ENCODE data around the gene DMBX1. TPM values are rescaled to one million over a fixed set of nuclear protein-coding genes. Genes with fewer than 3 reads are reported as not detected.

Gene DMBX1
- total RNA-seq, 4 donors from 2014 or later = not detected

DNA sequence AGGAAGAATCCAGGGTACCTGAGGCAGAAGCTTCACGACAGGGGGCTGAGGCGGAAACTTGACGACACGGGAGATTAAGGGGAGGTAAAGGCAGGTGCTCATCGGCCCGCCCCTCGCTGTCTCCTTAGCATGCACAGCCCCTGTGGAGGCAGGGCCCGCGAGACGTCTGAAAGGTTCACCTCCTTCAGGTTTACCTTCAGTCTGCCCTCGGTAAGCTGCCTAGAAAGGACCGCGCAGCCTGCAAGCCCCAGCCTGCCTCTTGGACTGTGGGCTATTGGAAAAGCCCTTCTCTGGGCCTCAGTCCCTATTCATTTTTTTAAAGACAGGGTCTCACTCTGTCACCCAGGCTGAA is 33.3 kb downstream of the DMBX1 start:
- no peaks in the 10 kb centered on the region for H3K36me3 ChIP-seq
- H3K4me1 ChIP-seq = peaks cover 0 to 24% (median 6%) of the 10 kb centered on the region in 4 donors
- no peak for TF ChIP-seq POLR2AphosphoS5 (IDR thresholded peaks at IDR 0.05)
- no peak for TF ChIP-seq EP300 (IDR thresholded peaks at IDR 0.05; ENCODE audit: low read depth)
- no peak for TF ChIP-seq POLR2A (IDR thresholded peaks at IDR 0.05)
- TF ChIP-seq, protein P1, sequence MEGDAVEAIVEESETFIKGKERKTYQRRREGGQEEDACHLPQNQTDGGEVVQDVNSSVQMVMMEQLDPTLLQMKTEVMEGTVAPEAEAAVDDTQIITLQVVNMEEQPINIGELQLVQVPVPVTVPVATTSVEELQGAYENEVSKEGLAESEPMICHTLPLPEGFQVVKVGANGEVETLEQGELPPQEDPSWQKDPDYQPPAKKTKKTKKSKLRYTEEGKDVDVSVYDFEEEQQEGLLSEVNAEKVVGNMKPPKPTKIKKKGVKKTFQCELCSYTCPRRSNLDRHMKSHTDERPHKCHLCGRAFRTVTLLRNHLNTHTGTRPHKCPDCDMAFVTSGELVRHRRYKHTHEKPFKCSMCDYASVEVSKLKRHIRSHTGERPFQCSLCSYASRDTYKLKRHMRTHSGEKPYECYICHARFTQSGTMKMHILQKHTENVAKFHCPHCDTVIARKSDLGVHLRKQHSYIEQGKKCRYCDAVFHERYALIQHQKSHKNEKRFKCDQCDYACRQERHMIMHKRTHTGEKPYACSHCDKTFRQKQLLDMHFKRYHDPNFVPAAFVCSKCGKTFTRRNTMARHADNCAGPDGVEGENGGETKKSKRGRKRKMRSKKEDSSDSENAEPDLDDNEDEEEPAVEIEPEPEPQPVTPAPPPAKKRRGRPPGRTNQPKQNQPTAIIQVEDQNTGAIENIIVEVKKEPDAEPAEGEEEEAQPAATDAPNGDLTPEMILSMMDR (IDR thresholded peaks at IDR 0.05) = no peak
- H3K9me3 ChIP-seq = no peaks in the 10 kb centered on the region
- intact Hi-C loops (cut with DNase I; ENCODE audit: low total_unique reads) = no loop called here
- WGBS, 2 donors (ENCODE audit: low coverage in 1 of 2) = 89 to 100% methylated on average over 2 to 13 of the region's 13 CpGs
- no peak overlapping the region for H3K27ac ChIP-seq
- no peak for DNase-seq
- peaks cover 15% of the 10 kb centered on the region for H3K27me3 ChIP-seq
- in situ Hi-C loops (cut with MboI; ENCODE audit: low pct_ligation_motif_present in 1 of 4, low pct_unique_long_range_greater_than_20kb in 1 of 4, low sequenced_read_pairs in 3 of 4) = loop anchor here in 2 of 4 donors (10.0 kb wide), 2 partner anchors 48 to 78 kb away; no protein-coding TSS in a partner anchor
- no peak overlapping the region for H3K4me3 ChIP-seq

DNA sequence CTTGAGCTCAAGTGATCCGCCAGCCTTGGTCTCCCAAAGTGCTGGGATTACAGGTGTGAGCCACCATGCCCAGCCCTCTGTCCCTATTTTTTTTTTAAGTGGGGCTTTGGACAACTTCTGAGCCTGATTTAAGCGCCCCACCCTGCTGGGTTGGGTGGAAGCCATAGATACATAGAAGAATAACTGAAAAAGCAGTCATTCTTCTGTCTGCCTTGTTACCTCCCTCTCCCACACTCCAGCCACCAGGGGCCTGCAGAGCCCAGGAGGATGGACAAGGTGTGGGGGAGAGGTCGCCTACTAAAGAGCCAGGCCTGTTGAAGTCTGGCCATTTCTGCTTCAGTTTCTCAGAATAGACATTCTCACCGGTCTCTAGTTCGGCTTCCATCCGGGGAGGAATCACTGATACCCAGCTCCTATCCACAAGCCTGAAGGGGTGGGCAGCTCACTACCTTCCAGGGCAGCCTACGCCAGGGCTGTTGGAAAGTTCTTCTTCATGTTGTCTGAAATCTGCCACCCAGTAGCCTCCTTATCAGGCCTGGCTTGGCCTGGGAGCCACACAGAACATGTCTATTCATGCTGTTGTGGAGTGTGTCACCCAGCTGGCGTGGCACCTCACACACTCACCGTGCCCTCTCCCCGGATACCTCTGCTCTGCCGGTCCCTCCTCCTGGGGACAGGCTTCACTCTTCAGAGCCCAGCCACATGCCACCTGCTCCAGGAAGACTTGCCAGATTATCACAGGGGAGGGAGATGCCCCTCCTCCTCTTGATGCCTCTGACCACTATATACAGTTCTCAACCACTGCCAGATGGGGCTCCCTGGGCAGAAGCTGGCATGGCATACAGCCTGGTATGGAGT is 34.1 kb downstream of the DMBX1 start:
- no peak for DNase-seq
- no peak overlapping the region for H3K27ac ChIP-seq
- TF ChIP-seq POLR2A (IDR thresholded peaks at IDR 0.05) (no peak), EP300 (IDR thresholded peaks at IDR 0.05; ENCODE audit: low read depth) (no peak), POLR2AphosphoS5 (IDR thresholded peaks at IDR 0.05) (no peak)
- TF ChIP-seq, protein P1 (IDR thresholded peaks at IDR 0.05) = no peak
- no peak overlapping the region for H3K4me3 ChIP-seq
- H3K36me3 ChIP-seq = no peaks in the 10 kb centered on the region
- in situ Hi-C loops (cut with MboI; ENCODE audit: low pct_ligation_motif_present in 1 of 4, low pct_unique_long_range_greater_than_20kb in 1 of 4, low sequenced_read_pairs in 3 of 4) = loop anchor here in 2 of 4 donors (10.0 kb wide), 2 partner anchors 49 to 79 kb away; no protein-coding TSS in a partner anchor
- H3K9me3 ChIP-seq = no peaks in the 10 kb centered on the region
- H3K4me1 ChIP-seq = peaks cover 0 to 19% (median 4%) of the 10 kb centered on the region in 4 donors
- WGBS, 2 donors (ENCODE audit: low coverage in 1 of 2) = 84% methylated on average over 11 of the region's 11 CpGs; no CpG with 5 or more reads in 1 of the 2 donors
- intact Hi-C loops (cut with DNase I; ENCODE audit: low total_unique reads) = no loop called here
- peaks cover 15% of the 10 kb centered on the region for H3K27me3 ChIP-seq

DNA sequence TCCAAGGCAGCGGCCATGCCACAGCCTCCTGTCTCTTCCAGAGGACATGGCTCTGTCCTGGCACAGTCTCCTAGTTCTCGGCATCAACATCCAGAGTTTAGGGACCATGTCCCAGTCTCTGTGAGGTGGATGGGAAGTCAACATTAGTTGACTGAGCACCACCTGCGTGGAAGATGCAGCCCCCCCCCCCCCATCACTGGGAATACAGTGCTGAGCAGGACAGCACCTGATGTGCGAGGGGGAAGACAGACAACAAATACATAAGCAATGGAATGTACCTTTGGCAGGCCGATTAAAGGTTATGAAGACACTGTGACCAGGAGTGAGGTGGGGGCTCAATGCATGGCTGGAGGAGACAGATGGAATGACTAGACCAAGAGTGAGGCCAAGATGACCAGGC is 35.2 kb downstream of the DMBX1 start:
- Histone ChIP-seq H3K9me3 (no peaks in the 10 kb centered on the region), H3K36me3 (no peaks in the 10 kb centered on the region), H3K4me1 (peaks cover 0 to 19% (median 4%) of the 10 kb centered on the region in 4 donors), H3K4me3 (no peak overlapping the region), H3K27me3 (peaks cover 26% of the 10 kb centered on the region), H3K27ac (no peak overlapping the region)
- in situ Hi-C loops (cut with MboI; ENCODE audit: low pct_ligation_motif_present in 1 of 4, low pct_unique_long_range_greater_than_20kb in 1 of 4, low sequenced_read_pairs in 3 of 4) (loop anchor here in 3 of 4 donors (5.0 to 10.0 kb wide), 3 partner anchors 48 to 80 kb away; no protein-coding TSS in a partner anchor), intact Hi-C loops (cut with DNase I; ENCODE audit: low total_unique reads) (loop anchor here (5.0 kb wide), 1 partner anchor 118 kb away; no protein-coding TSS in a partner anchor)
- DNase-seq = no peak
- 80% methylated on average over 5 of the region's 5 CpGs; no CpG with 5 or more reads in 1 of the 2 donors for WGBS, 2 donors (ENCODE audit: low coverage in 1 of 2)
- no peak for TF ChIP-seq POLR2AphosphoS5 (IDR thresholded peaks at IDR 0.05)

DNA sequence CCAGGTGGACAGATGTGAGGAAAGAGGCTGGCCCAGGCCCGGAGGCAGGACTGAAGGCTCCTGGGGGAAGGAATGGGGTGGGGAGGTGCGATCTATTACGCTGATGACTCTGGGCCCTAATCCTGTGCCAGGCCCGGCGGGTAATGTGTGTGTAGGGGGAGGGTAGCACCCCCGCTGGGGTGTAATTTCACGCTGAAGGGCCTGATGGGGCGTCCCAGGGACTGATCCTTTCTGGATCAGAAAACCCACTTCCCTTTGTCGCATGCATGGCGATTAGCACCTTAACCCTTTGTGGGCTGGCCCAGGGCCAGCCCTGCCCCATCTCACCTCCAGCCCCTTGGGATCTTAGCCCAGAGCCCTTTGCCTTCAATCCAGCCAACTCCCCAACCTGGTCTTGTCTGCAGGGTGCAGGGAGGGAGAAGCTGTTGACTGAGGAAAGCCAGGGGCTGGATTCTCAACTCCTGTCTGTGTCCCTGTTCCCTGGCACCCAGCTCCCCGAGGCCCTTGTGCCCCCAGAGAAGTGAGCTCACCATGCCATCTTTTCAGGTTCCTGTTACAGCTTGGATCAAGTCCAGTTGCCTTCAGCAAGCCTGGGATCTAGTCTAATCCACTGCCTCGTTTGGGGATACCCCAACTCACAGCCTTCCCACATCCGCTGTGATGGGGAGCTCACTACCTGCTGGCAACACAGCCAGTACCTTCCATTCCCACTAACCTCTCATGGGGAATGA is 35.8 kb downstream of the DMBX1 start:
- Histone ChIP-seq H3K27ac (no peak overlapping the region), H3K36me3 (no peaks in the 10 kb centered on the region), H3K9me3 (no peaks in the 10 kb centered on the region), H3K4me1 (peaks cover 0 to 19% (median 4%) of the 10 kb centered on the region in 4 donors), H3K27me3 (peaks cover 32% of the 10 kb centered on the region), H3K4me3 (no peak overlapping the region)
- no peak for DNase-seq
- intact Hi-C loops (cut with DNase I; ENCODE audit: low total_unique reads) = loop anchor here (5.0 kb wide), 1 partner anchor 118 kb away; no protein-coding TSS in a partner anchor
- in situ Hi-C loops (cut with MboI; ENCODE audit: low pct_ligation_motif_present in 1 of 4, low pct_unique_long_range_greater_than_20kb in 1 of 4, low sequenced_read_pairs in 3 of 4) = loop anchor here in 3 of 4 donors (5.0 to 10.0 kb wide), 3 partner anchors 48 to 81 kb away; no protein-coding TSS in a partner anchor
- WGBS, 2 donors (ENCODE audit: low coverage in 1 of 2) = 70 to 79% methylated on average over 3 to 13 of the region's 13 CpGs
- TF ChIP-seq EP300 (IDR thresholded peaks at IDR 0.05; ENCODE audit: low read depth) = no peak
- TF ChIP-seq POLR2A (IDR thresholded peaks at IDR 0.05) = no peak
- no peak for TF ChIP-seq POLR2AphosphoS5 (IDR thresholded peaks at IDR 0.05)
- TF ChIP-seq, protein P1 (IDR thresholded peaks at IDR 0.05) = no peak
